DND-41 (cell line): ENCODE data around the gene KCNJ6.

Source experiments
- ATAC-seq: fragments of 200-7000 bp; cut with Tn5 transposase; 3 replicates; pipeline ENCODE4 v1.9.1; 2021; ENCODE audit warnings: low read depth; ENCODE audit not compliant: insufficient read depth
- DNase-seq: peaks from one replicate; pipeline ENCODE4 v3.0.0-alpha.2; 2020
- H2AFZ ChIP-seq: 2 replicates; pipeline ENCODE4 v1.6.0; 2012; ENCODE audit warnings: low read depth, low read length
- H3K27ac ChIP-seq: 2 replicates; pipeline ENCODE4 v1.5.1; 2012; ENCODE audit warnings: low read length, inconsistent platforms
- H3K27me3 ChIP-seq: fragments of 200-600 bp; sonication (generic); 2 replicates; pipeline ENCODE4 v1.6.0; 2012; ENCODE audit warnings: low read length, mild to moderate bottlenecking, inconsistent platforms; ENCODE audit not compliant: insufficient read depth, poor library complexity
- H3K36me3 ChIP-seq: 2 replicates; pipeline ENCODE4 v1.5.1; 2012; ENCODE audit warnings: low read length, inconsistent platforms; ENCODE audit not compliant: insufficient read depth
- H3K4me1 ChIP-seq: 2 replicates; pipeline ENCODE4 v1.5.1; 2012; ENCODE audit warnings: mild to moderate bottlenecking, low read length; ENCODE audit not compliant: insufficient read depth
- H3K4me2 ChIP-seq: 2 replicates; pipeline ENCODE4 v1.6.0; 2012; ENCODE audit warnings: mild to moderate bottlenecking, moderate library complexity, low read length, inconsistent platforms; ENCODE audit not compliant: insufficient read depth
- H3K4me3 ChIP-seq, 2 experiments: fragments of 200-600 bp in 1 of 2; shearing (Covaris generic) in 1 of 2; 2 replicates each; pipeline ENCODE4 v1.5.1; 2012 to 2016; ENCODE audit warnings: inconsistent platforms in 2 of 2, low read length in 2 of 2, mild to moderate bottlenecking in 2 of 2, low read depth in 1 of 2, moderate library complexity in 1 of 2
- H3K79me2 ChIP-seq: 2 replicates; pipeline ENCODE4 v1.6.0; 2012; ENCODE audit warnings: low read length, inconsistent platforms; ENCODE audit not compliant: insufficient read depth
- H3K9ac ChIP-seq: 2 replicates; pipeline ENCODE4 v1.6.0; 2012; ENCODE audit warnings: low read depth, mild to moderate bottlenecking, inconsistent platforms, low read length, moderate library complexity
- H3K9me3 ChIP-seq: 2 replicates; pipeline ENCODE4 v1.5.1; 2012; ENCODE audit warnings: low read length, moderate library complexity, mild to moderate bottlenecking, inconsistent platforms; ENCODE audit not compliant: insufficient read depth, severe bottlenecking
- H4K20me1 ChIP-seq: 2 replicates; pipeline ENCODE4 v1.6.0; 2012; ENCODE audit warnings: low read length; ENCODE audit not compliant: insufficient read depth
- CTCF ChIP-seq: IDR thresholded peaks from 2 replicates; pipeline ENCODE4 v1.5.1; 2012; ENCODE audit warnings: borderline replicate concordance, low read length, moderate library complexity, mild to moderate bottlenecking; ENCODE audit not compliant: poor library complexity, severe bottlenecking; ENCODE audit errors: extremely low read depth
- EZH2 ChIP-seq: IDR thresholded peaks from 3 replicates; pipeline ENCODE4 v1.6.1; 2012; ENCODE audit warnings: borderline replicate concordance, low read depth, mild to moderate bottlenecking, moderate library complexity, low read length, inconsistent platforms; ENCODE audit not compliant: severe bottlenecking

KCNJ6 gene

GRCh38 chr21:37757606-37758376 lies 158.5 kb downstream of the KCNJ6 start:
- Histone ChIP-seq H3K4me1 (no peaks in the 10 kb centered on the region), H3K4me3 (no peak overlapping the region), H3K9ac (no peak overlapping the region), H3K27ac (no peak overlapping the region), H2AFZ (no peak overlapping the region), H4K20me1 (peaks cover 2% of the 10 kb centered on the region; the same call in 1 of the 2 replicates), H3K4me2 (no peak overlapping the region), H3K36me3 (no peaks in the 10 kb centered on the region), H3K27me3 (peaks cover 5% of the 10 kb centered on the region), H3K9me3 (no peaks in the 10 kb centered on the region), H3K79me2 (no peaks in the 10 kb centered on the region)
- TF ChIP-seq EZH2, result no peak
- no peak for TF ChIP-seq CTCF
- ATAC-seq, result no peak
- no peak for DNase-seq

- H3K79me2 ChIP-seq, result no peaks in the 10 kb centered on the region
- peaks cover 2% of the 10 kb centered on the region for H3K27me3 ChIP-seq
- no peak overlapping the region for H3K4me2 ChIP-seq
- H3K9ac ChIP-seq, result no peak overlapping the region
- H3K36me3 ChIP-seq, result no peaks in the 10 kb centered on the region
- H3K4me1 ChIP-seq, result no peaks in the 10 kb centered on the region
- no peaks in the 10 kb centered on the region for H4K20me1 ChIP-seq
- H3K4me3 ChIP-seq, result no peak overlapping the region
- no peaks in the 10 kb centered on the region for H3K9me3 ChIP-seq
- DNase-seq, result no peak
- H3K27ac ChIP-seq, result no peak overlapping the region
- H2AFZ ChIP-seq, result no peak overlapping the region
- no peak for TF ChIP-seq CTCF
- TF ChIP-seq EZH2, result no peak
- no peak for ATAC-seq
Measured at GRCh38 chr21:37753122-37753599, 163.1 kb downstream of the KCNJ6 start.

GRCh38 chr21:37751268-37751975 lies 164.8 kb downstream of the KCNJ6 start:
- H3K36me3 ChIP-seq, result no peaks in the 10 kb centered on the region
- no peak overlapping the region for H2AFZ ChIP-seq
- H3K79me2 ChIP-seq, result no peaks in the 10 kb centered on the region
- H3K27me3 ChIP-seq, result peaks cover 2% of the 10 kb centered on the region
- ATAC-seq (no peak), DNase-seq (no peak)
- no peaks in the 10 kb centered on the region for H3K9me3 ChIP-seq
- no peak overlapping the region for H3K4me2 ChIP-seq
- H4K20me1 ChIP-seq, result no peaks in the 10 kb centered on the region
- no peaks in the 10 kb centered on the region for H3K4me1 ChIP-seq
- no peak overlapping the region for H3K9ac ChIP-seq
- H3K4me3 ChIP-seq, result no peak overlapping the region
- TF ChIP-seq EZH2 (no peak), CTCF (no peak)
- H3K27ac ChIP-seq, result no peak overlapping the region
